GM18498 (cell line): ENCODE measurements around the gene KHDC4.

ENCODE experiments used
- ATAC-seq: cut with Tn5 transposase; IDR thresholded peaks from one replicate; pipeline ENCODE4 v1.9.1; 2021; ENCODE audit warnings: mild to moderate bottlenecking, moderate library complexity; ENCODE audit not compliant: unreplicated experiment

The KHDC4 gene

DNA sequence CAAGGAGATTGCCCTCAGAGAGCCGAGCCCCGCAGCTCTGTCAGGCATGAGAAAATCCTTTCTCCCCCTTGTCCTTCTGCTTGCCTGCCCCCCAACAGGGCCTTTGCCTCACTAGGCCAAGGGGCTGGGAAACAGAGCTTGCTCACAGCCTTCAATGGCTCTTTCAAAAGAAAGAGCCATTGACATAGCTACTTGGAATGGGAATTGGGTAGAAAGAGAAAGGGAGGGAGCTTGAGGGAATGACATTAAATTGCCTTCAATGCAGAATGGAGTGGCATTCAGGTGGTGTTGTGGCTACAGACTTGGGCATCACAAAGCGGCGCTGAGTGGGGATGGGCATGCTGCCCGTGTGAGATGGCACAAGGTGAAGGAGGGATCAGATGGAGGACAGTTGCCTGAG lies 61.7 kb downstream of the KHDC4 start:
- ATAC-seq = no peak

DNA sequence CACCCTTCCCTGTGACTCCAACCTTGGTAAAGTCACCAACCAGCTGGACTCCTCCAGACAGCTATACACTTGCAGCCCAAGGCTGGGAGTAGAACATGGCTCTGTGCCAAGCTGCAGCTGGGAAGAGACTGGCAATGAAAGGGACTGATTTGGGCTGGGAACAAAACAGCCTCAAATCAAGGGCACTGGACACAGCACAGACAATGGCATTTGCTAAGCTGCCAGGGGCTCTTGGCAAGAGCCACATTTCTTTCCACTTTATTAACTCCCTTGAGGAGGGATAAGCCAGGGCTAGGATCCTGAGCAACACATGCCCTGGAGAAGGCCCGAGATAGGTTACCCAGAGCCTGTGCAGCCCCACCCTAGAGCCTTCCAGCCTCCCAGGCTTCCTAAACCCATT lies 62.8 kb downstream of the KHDC4 start:
- no peak for ATAC-seq

DNA sequence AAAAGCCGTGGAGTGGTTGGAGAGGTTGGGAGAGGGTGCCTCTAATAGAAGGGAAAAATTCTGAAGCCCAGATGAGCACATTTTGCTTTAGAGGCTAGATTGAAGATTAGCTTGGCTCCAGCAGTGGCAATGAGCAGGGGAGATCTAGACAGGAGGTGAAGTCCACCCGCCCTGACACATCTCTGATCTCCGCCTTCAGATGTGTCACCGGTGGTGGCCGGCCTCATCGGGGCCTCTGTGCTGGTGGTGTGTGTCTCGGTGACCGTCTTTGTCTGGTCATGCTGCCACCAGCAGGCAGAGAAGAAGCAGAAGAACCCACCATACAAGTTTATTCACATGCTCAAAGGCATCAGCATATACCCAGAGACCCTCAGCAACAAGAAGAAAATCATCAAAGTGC lies 66.4 kb downstream of the KHDC4 start:
- no peak for ATAC-seq

GRCh38 chr1:155864393-155864792 lies 69.8 kb downstream of the KHDC4 start:
- ATAC-seq = no peak
